ENCODE data around the gene UBE3D. TPM values are rescaled to one million over a fixed set of nuclear protein-coding genes. Genes with fewer than 3 reads are reported as not detected.

Gene UBE3D
- total RNA-seq, 2 experiments from 2014 or later: 6.7 to 7.6 TPM

GRCh38 chr6:82869493-82869892 is 196.1 kb downstream of the UBE3D start:
- H3K36me3 Mint-ChIP-seq (ENCODE audit: low read depth): no peaks in the 10 kb centered on the region
- no peak for ATAC-seq
- no peak overlapping the region for H3K27ac Mint-ChIP-seq
- no peaks in the 10 kb centered on the region for H3K4me1 Mint-ChIP-seq (ENCODE audit: low read depth)
- TF ChIP-seq CTCF (IDR thresholded peaks at IDR 0.05): no peak
- no peak for DNase-seq
- ChIA-PET CTCF (no interaction called here), POLR2A (no interaction called here)
- intact Hi-C loops (cut with micrococcal nuclease): no loop called here
- H3K9me3 Mint-ChIP-seq: no peaks in the 10 kb centered on the region
- no peak overlapping the region for H3K4me3 Mint-ChIP-seq
- H3K27me3 Mint-ChIP-seq: no peaks in the 10 kb centered on the region

- Mint-ChIP-seq H3K9me3 (no peaks in the 10 kb centered on the region), H3K4me1 (ENCODE audit: low read depth) (no peaks in the 10 kb centered on the region), H3K36me3 (ENCODE audit: low read depth) (no peaks in the 10 kb centered on the region), H3K4me3 (no peak overlapping the region), H3K27me3 (no peaks in the 10 kb centered on the region), H3K27ac (no peak overlapping the region)
- POLR2A ChIA-PET: no interaction called here
- intact Hi-C loops (cut with micrococcal nuclease): no loop called here
- CTCF ChIA-PET: no interaction called here
- DNase-seq: no peak
- no peak for TF ChIP-seq CTCF (IDR thresholded peaks at IDR 0.05)
- ATAC-seq: no peak
Measured at GRCh38 chr6:82867946-82868345, 197.7 kb downstream of the UBE3D start.

- DNase-seq: no peak
- ATAC-seq: no peak
- Mint-ChIP-seq H3K27me3 (no peaks in the 10 kb centered on the region), H3K9me3 (no peaks in the 10 kb centered on the region), H3K4me3 (no peak overlapping the region), H3K27ac (no peak overlapping the region), H3K4me1 (ENCODE audit: low read depth) (no peaks in the 10 kb centered on the region), H3K36me3 (ENCODE audit: low read depth) (no peaks in the 10 kb centered on the region)
- intact Hi-C loops (cut with micrococcal nuclease): no loop called here
- CTCF ChIA-PET: no interaction called here
- TF ChIP-seq CTCF (IDR thresholded peaks at IDR 0.05): no peak
- POLR2A ChIA-PET: no interaction called here
Measured at GRCh38 chr6:82866446-82866845, 199.2 kb downstream of the UBE3D start.

GRCh38 chr6:82865461-82865860 is 200.2 kb downstream of the UBE3D start:
- H3K4me3 Mint-ChIP-seq: no peak overlapping the region
- no peak overlapping the region for H3K27ac Mint-ChIP-seq
- H3K27me3 Mint-ChIP-seq: no peaks in the 10 kb centered on the region
- intact Hi-C loops (cut with micrococcal nuclease): no loop called here
- no peak for DNase-seq
- no peaks in the 10 kb centered on the region for H3K9me3 Mint-ChIP-seq
- ChIA-PET POLR2A (no interaction called here), CTCF (no interaction called here)
- H3K36me3 Mint-ChIP-seq (ENCODE audit: low read depth): no peaks in the 10 kb centered on the region
- no peak for TF ChIP-seq CTCF (IDR thresholded peaks at IDR 0.05)
- ATAC-seq: no peak
- H3K4me1 Mint-ChIP-seq (ENCODE audit: low read depth): no peaks in the 10 kb centered on the region

GRCh38 chr6:82863781-82864180 is 201.9 kb downstream of the UBE3D start:
- H3K9me3 Mint-ChIP-seq: no peaks in the 10 kb centered on the region
- CTCF ChIA-PET: no interaction called here
- DNase-seq: no peak
- H3K36me3 Mint-ChIP-seq (ENCODE audit: low read depth): no peaks in the 10 kb centered on the region
- no peaks in the 10 kb centered on the region for H3K27me3 Mint-ChIP-seq
- POLR2A ChIA-PET: no interaction called here
- intact Hi-C loops (cut with micrococcal nuclease): no loop called here
- no peak overlapping the region for H3K4me3 Mint-ChIP-seq
- TF ChIP-seq CTCF (IDR thresholded peaks at IDR 0.05): no peak
- no peak overlapping the region for H3K27ac Mint-ChIP-seq
- no peaks in the 10 kb centered on the region for H3K4me1 Mint-ChIP-seq (ENCODE audit: low read depth)
- no peak for ATAC-seq
